SK-N-SH treated with all-trans-retinoic acid at 6 μM for 48 hours (cell line): ENCODE data around the gene CLPTM1L.

Source experiments
- ATAC-seq: fragments of 200-7000 bp; cut with Tn5 transposase; 3 replicates; pipeline ENCODE4 v1.9.1; 2020; ENCODE audit warnings: mild to moderate bottlenecking, moderate library complexity
- ARNTL ChIP-seq: fragments of 450-650 bp; formaldehyde crosslinking; IDR thresholded peaks from 2 replicates; pipeline ENCODE4 v1.5.0; 2020; ENCODE audit warnings: low read depth, mild to moderate bottlenecking, moderate library complexity, borderline replicate concordance
- CREB5 ChIP-seq: fragments of 250-450 bp; sonication (Bioruptor Pico); IDR thresholded peaks from 2 replicates; pipeline ENCODE4 v1.5.1; 2020; ENCODE audit warnings: low read depth, mild to moderate bottlenecking, moderate library complexity
- CSDC2 ChIP-seq: fragments of 250-450 bp; sonication (Bioruptor Pico); IDR thresholded peaks from 2 replicates; pipeline ENCODE4 v1.5.0; 2020; ENCODE audit warnings: mild to moderate bottlenecking, moderate library complexity
- GLIS3 ChIP-seq: fragments of 250-450 bp; sonication (Bioruptor Pico); IDR thresholded peaks from 2 replicates; pipeline ENCODE4 v1.5.0; 2020; ENCODE audit warnings: mild to moderate bottlenecking, moderate library complexity
- ISL1 ChIP-seq: fragments of 250-450 bp; sonication (Bioruptor Pico); IDR thresholded peaks from 2 replicates; pipeline ENCODE4 v2.1.2; 2022; ENCODE audit warnings: mild to moderate bottlenecking, moderate library complexity
- PATZ1 ChIP-seq: fragments of 250-450 bp; sonication (Bioruptor Pico); IDR thresholded peaks from 2 replicates; pipeline ENCODE4 v1.8.0; 2020; ENCODE audit warnings: mild to moderate bottlenecking, moderate library complexity, borderline replicate concordance
- POU6F1 ChIP-seq: fragments of 250-450 bp; sonication (Bioruptor Pico); IDR thresholded peaks from 2 replicates; pipeline ENCODE4 v1.8.0; 2021; ENCODE audit warnings: low read depth, mild to moderate bottlenecking, moderate library complexity, borderline replicate concordance
- RARB ChIP-seq: fragments of 250-450 bp; sonication (Bioruptor Pico); IDR thresholded peaks from 2 replicates; pipeline ENCODE4 v1.8.0; 2021; ENCODE audit warnings: mild to moderate bottlenecking, moderate library complexity
- SNAI2 ChIP-seq: fragments of 250-450 bp; sonication (Bioruptor Pico); IDR thresholded peaks from 2 replicates; pipeline ENCODE4 v1.5.0; 2020; ENCODE audit warnings: mild to moderate bottlenecking, moderate library complexity
- TOX ChIP-seq: fragments of 250-450 bp; sonication (Bioruptor Pico); IDR thresholded peaks from 2 replicates; pipeline ENCODE4 v1.8.0; 2021; ENCODE audit warnings: mild to moderate bottlenecking, moderate library complexity, borderline replicate concordance
- TSHZ2 ChIP-seq: fragments of 250-450 bp; sonication (Bioruptor Pico); IDR thresholded peaks from 2 replicates; pipeline ENCODE4 v1.5.0; 2020; ENCODE audit warnings: mild to moderate bottlenecking, moderate library complexity
- ZFP3 ChIP-seq: fragments of 250-450 bp; sonication (Bioruptor Pico); IDR thresholded peaks from 2 replicates; pipeline ENCODE4 v1.5.0; 2020; ENCODE audit warnings: mild to moderate bottlenecking, moderate library complexity
- ZNF565 ChIP-seq: fragments of 450-650 bp; formaldehyde crosslinking; conservative IDR thresholded peaks from 2 replicates; pipeline ENCODE4 v1.5.0; 2020; ENCODE audit warnings: low read depth, mild to moderate bottlenecking, moderate library complexity
- ZNF70 ChIP-seq: fragments of 450-650 bp; formaldehyde crosslinking; IDR thresholded peaks from 2 replicates; pipeline ENCODE4 v1.5.0; 2020; ENCODE audit warnings: mild to moderate bottlenecking, moderate library complexity
- ZNF8 ChIP-seq: fragments of 450-650 bp; formaldehyde crosslinking; IDR thresholded peaks from 2 replicates; pipeline ENCODE4 v1.5.0; 2020; ENCODE audit warnings: mild to moderate bottlenecking, moderate library complexity

The CLPTM1L gene

GRCh38 chr5:1300581-1301083 lies 44.3 kb downstream of the CLPTM1L start (continued):
- no peak for TF ChIP-seq TSHZ2 (CRISPR knock-in tag)
- no peak for TF ChIP-seq ISL1 (CRISPR knock-in tag)
- TF ChIP-seq CREB5 = no peak
- no peak for TF ChIP-seq ZFP3 (CRISPR knock-in tag)

- no peak for TF ChIP-seq CSDC2 (CRISPR knock-in tag)
- TF ChIP-seq PATZ1 (CRISPR knock-in tag) = no peak
- no peak for TF ChIP-seq CREB5
- TF ChIP-seq ZNF8 (CRISPR knock-in tag) = no peak
- TF ChIP-seq ZFP3 (CRISPR knock-in tag) = no peak
- TF ChIP-seq ZNF70 (CRISPR knock-in tag) = no peak
- TF ChIP-seq RARB (CRISPR knock-in tag) = no peak
- no peak for TF ChIP-seq ZNF565
- no peak for TF ChIP-seq TOX (CRISPR knock-in tag)
- no peak for TF ChIP-seq ARNTL
- no peak for TF ChIP-seq TSHZ2 (CRISPR knock-in tag)
- TF ChIP-seq ISL1 (CRISPR knock-in tag) = no peak
- TF ChIP-seq SNAI2 (CRISPR knock-in tag) = no peak
- no peak for TF ChIP-seq GLIS3 (CRISPR knock-in tag)
- no peak for ATAC-seq
Measured at GRCh38 chr5:1299961-1300360, 44.9 kb downstream of the CLPTM1L start.

- no peak for ATAC-seq
- TF ChIP-seq POU6F1 (CRISPR knock-in tag) (no peak), GLIS3 (CRISPR knock-in tag) (no peak)
- TF ChIP-seq, all 23 proteins: peak for 0
Measured at GRCh38 chr5:1299511-1299850, 45.4 kb downstream of the CLPTM1L start.
